GM19372 (cell line): Measurements from ENCODE around the gene TAP2.
"Not testable (repeated sequence)": the region's sequence is repeated elsewhere in the genome, so short reads cannot be mapped to it uniquely, and the experiment has no call there.

Experiments
- ATAC-seq: cut with Tn5 transposase; IDR thresholded peaks from one replicate; pipeline ENCODE4 v1.9.1; 2021; ENCODE audit warnings: mild to moderate bottlenecking, low read depth, moderate library complexity; ENCODE audit not compliant: unreplicated experiment

The TAP2 gene

DNA sequence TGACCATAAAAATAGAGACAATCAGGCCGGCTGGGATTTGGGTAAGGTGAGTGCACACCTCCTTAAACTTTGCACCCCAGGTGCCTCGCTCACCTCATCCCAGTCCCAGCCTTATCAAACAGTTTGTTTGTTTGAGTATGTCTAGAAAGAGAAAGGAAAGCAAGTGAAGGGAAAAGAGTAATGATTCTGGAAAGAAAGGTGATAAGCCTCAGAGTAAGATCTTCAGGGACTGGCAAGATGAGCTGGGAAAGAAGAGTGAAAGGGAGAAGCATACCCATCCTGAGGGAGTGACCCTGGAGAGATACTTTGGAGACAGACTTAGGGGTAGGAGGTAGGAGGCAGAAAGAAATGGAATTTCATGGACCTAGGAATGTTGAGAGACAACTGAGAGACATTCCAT lies 1.7 kb downstream of the TAP2 start:
- ATAC-seq: no peak

DNA sequence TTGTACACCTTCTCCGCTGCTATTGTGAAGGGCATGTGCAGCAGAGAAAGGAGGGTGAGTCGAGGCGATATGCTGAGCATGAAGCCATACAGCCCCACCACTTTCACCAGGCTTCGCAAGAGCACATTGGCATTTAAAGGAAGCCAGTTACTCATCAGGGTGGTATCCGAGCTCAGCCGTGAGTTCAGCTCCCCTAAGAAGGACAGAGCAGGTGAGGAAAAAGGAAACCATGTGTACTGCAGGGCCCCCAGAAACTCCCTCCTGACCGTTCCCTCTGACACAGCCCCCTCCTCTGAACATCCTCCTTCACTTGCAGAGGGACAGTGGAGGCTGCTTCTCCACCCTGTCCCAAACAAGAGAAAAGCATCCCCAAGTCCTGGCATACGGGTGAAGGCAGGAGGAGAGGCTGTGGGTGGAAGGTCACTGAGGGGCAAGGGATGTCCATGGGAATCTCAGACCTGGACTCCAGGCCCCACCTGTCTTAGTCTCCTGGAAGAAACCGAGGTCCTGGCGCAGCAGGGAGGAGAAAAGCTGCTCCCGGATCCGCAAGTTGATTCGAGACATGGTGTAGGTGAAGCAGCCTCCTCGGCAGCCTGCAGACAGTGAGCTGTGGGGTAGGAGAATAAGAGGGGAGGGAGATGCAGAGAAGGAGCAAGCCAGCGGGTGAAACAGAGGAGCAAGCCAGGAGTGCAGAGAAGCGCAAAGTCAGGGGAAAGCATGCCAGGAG lies 3.2 kb downstream of the TAP2 start:
- ATAC-seq: no peak

DNA sequence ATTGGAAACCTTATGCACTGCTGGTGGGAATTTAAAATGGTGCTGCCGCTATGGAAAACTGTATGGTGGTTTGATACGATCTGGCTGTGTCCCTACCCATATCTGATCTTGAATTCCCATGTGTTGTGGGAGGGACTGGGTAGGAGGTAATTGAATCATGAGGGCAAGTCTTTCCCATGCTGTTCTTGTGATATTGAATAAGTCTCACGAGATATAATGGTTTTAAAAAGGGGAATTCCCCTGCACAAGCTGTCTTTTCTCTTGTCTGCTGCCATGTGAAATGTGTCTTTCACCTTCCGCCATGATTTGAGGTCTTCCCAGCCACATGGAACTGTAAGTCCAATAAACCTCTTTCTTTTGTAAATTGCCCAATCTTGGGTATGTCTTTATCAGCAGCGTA lies 4.9 kb downstream of the TAP2 start:
- ATAC-seq: no peak

DNA sequence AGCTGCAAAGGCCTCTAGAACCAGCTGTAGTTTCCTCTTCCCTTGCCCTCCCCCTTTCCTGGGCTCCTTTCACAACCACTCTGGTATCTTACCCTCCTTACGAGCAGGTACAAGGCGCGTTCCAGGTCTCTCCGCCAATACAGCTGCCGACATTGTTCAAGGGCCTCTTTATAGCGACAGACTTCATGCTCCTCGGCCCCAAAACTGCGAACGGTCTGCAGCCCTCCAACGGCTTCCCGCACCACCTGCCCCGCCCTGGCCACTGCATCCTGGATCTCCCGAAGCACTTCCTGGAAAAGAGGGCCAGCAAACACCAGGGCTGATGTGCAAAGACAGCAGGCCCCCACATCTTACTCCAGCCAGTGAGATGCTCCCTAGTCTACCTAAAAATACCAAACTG lies 6.0 kb downstream of the TAP2 start:
- no peak for ATAC-seq

DNA sequence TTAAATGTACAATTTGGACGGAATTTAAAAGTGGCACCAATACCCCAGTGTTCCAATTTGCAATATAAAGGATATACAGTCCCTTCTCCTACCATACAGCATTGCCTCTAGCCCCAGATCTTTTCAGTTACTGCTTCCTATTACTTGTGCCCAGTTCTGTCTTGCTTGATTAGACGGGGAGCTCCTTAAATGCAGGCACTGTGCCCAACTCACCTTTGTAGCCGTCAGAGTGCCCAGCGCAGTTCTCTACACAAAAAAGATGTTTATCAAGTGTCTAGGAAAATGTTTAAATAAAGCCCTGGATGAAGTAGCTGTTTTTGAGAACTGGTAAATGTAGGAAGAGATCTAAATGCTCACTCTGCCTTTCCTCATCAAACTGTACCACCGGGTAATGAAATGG lies 7.6 kb downstream of the TAP2 start:
- no peak for ATAC-seq

DNA sequence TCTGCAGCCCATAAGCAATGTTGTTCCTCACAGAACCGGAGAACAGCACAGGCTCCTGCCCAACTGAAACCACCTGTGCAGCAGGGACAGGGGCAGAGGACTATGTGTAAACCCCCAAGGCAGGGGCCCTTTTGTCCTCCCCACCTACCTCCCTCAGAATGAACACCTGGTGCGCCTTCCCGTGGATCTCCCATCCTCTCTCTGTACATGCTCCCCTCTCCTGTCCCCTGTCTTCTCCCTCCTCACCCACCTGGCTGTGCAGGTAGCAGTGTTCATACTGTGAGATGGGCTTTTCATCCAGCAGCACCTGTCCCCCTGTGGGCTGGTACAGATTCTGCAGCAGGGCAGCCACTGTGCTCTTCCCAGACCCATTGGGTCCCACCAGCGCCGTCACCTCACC lies 8.5 kb downstream of the TAP2 start:
- ATAC-seq: no peak

DNA sequence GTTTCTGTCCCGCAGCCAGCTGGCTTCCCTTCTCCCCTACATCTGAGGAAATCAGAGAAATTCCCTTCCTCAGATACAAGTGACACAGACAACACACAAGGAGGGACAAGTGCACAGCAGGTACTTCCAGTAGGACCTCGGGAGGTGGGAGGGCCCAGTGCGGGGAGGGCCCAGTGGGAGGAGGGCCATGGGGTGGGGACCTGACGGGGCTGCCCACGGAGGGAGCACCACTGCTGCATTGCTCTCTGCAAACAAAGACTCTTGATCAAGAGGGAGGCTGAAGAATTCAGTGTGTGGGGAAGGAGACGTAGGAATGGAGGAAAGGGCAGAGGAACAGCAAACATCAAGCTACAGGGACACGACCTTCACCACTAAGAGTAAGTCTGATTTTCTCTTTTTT lies 9.0 kb downstream of the TAP2 start:
- ATAC-seq: no peak

DNA sequence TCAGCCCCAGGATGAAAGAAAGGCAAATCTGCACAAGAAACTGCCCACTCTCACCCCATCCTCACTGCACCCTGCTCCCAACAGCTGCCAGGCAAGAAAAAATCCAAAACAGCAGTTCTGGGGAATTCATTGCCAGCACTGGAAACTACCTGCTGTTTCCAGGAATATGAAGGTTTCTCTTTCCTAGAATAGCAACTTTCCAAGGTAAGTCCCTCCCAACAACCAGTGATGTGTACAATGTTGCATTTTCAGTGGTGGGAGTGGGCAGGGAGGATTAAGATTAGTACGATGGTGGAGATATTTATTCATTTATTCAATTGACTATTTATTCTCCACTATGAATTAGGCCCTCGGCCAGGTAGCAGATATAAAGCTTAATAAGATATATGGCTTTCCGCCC lies 11.5 kb downstream of the TAP2 start:
- no peak for ATAC-seq

DNA sequence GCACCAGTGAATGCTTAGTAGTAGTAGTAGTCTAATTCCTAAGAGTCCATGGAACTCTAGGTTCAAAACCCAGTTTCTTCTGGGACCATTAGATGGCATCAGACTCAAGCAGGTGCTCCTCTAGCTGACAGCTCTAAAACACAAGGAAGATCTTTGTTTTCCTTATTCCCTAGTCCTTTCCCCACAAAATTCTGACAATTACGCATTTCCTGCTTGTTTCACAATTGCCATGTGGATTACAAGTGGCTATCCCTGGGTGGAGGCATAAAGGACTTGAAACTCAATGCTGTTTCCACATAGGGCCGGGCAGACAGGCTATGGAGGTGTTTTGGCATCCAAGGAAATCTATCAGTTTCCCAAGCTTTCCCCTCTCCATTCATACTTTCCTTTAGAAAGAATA lies 12.6 kb downstream of the TAP2 start:
- ATAC-seq: no peak

DNA sequence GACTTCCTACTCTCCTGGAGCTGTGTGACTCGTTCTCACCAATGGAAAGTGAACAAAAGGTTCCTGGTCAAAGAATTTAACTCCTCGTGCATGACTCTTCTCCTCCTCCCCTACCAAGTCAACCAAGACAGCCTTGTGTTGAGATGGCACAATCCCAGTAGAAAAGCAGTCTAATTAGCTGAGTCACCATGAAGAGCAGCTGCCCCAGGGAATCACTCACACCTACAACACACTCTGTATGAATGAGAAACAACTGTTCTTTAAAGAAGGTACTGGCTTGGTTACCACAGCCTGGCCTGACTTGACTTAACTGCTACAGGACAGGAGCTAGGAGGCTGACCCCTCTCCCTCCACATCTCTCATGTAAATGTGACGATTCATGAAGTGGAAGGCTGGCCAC lies 18.8 kb downstream of the TAP2 start:
- no peak for ATAC-seq

DNA sequence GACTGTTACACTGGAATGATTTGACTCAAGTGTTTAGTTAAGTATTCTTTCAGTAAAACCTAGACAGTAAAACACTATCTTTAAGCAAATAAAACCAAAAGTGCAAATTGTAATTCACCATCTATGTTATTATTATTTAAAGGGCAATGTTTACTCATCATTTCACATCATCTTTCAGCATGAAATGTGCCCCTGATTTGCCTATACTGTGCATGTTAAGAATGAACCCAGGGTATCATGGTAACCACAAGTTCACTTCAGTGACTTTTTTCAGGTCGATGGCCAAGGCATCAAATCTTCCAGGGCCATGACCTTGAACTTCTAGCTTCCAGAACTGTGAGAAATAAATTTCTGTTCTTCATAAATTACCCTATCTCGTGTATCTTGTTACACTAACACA lies 19.7 kb downstream of the TAP2 start:
- no peak for ATAC-seq

DNA sequence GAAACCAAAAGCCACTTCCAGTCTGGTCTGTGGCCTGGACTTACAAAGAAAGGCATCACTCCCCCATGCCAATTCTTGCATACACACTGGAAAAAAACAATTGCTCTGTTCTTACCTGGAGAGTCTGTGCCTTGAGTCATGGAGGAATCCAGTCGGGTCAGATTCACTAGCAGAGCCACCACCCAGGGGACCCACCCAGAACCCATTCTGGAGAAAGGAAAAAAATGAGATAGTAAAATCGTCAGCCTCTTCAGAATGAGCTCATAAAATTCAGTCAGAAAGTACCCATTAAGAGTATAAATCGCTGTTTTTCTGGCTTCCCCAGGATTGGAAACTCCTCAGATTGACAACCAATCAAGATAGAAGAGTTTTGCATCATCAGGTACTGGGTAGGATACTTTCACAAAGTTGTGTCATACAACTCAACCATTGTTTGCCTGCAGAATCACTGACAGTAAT lies 21.8 kb downstream of the TAP2 start, which contains the start of gene HLA-DOB:
HLA-DOB (minus strand) TSS at position 257 of the 459 bp plus-strand sequence; CDS start at position 206, 51 bp downstream.
- ATAC-seq: no peak

DNA sequence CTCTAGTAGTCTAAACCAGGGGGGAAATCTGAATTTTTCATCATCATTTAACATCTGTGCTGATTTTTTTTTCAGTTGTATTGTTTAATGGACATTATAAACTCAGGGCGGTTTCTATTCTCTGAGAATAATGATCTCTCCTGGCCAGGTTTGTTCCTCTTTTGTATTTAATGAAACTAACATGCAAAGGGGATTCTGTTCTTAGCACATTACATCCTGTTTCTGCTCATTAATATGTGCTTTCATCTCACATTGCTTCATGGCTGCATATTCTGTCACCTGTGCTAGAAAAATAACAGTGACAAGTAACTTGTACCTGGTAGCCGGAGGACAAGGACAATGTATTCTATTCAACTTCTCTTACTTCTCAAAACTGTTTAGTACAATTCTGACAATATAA lies 22.5 kb downstream of the TAP2 start:
- ATAC-seq: no peak

DNA sequence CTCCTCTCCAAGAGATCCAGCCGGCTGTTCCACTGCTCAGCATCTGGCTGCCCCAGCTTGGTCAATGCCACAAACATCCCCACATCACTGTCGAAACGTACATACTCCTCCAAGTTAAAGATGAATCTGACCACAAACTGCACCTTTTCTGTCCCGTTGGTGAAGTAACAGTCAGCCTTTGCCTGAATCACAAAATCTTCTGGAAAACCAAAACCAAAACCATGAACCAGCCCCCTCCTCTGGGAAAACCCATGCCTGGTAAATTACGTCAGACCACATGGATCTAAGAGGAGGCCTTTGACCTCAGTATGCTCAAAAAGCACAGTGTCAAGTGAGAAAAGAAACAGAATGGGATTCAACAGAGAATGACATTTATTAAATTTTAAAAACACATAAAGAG lies 23.4 kb downstream of the TAP2 start:
- ATAC-seq: no peak

DNA sequence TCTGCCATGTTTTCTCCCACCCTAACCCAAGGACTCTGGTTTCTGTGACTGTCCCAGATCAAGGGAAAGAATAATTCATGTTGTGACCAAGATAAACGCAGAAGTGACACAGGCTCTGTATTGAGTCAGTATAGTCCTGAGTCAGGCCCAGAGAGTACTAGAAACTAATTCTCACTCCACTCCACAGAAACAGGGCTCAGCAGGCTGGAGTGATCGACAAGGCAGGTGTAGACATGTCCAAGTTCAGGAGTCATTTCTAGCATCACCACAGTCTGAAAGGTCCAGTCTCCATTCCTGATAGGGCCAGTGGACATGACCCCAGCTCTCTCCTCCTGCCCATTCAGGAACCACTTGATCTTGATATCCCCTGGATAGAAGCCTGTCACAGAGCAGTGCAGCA lies 24.4 kb downstream of the TAP2 start:
- no peak for ATAC-seq

DNA sequence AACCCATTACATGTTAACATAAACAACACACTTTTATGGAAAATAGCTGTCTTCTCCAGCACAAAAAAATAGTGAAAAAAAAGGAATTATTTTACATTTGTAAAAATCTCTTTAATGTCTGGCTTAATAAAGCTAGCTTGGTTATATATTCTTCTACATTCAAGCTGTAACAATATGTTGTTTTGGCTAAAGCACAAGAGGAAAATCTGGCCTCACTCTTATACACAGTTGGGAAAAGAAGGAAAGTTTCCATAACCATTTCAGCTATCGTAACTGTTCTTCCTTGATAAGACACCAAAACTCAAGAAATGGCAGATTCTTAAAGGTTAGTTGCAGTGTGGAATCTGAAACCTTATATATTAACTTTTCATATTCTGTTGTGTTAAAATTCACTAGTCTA lies 29.4 kb downstream of the TAP2 start:
- no peak for ATAC-seq

DNA sequence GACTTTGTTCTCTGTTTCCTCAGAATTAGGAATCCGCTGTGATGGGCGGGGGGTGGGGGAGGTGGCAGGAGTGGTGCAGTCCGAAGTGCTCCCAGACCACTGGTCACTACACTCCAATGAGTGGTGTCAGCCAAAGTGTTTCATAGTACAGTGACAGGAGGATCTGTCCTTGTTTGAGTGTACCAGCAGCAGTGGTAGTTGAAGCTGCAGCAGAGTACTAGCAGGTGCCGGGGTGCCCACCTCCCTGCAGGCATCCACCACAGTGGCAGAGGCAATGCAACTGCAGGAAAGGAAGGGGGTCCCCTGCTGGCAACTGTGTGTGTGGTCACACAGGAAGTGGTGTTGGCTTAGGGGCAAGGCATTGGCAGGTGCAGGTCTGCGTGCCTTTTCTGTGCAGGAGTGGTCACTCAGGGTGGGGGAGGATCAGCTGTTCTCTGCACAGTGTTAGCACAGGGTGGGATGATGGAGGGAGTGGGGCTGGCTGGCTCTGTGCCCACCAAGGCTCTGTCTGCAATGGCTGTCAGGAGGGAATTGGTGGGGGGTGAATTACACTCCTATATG lies 31.4 kb downstream of the TAP2 start:
- ATAC-seq: no peak

DNA sequence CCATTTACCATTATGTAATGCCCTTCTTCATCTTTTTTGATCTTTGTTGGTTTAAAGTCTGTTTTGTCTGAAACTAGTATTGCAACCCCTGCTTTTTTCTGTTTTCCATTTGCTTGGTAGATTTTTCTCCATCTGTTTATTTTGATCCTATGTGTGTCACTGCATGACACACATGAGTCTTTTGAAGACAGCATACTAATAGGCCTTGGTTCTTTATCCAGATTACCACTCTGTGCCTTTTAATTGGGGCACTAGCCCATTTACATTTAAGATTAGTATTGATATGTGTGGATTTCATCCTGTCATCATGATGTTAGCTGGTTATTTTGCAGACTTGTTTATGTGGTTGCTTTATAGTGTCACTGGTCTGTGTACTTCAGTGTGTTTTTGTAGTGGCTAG lies 33.1 kb downstream of the TAP2 start:
- ATAC-seq: not testable (repeated sequence)

DNA sequence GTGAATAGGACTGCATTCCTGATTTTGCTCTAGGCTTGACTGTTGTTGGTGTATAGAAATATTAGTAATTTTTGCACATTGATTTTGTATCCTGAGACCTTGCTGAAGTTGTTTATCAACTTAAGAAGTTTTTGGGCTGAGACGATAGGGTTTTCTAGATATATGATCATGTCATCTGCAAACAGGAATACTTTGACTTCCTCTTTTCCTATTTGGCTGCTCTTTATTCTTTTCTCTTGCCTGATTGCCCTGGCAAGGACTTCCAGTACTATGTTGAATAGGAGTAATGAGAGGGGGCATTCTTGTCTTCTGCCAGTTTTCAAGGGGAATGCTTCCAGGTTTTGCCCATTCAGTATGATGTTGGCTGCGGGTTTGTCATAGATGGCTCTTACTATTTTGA lies 35.1 kb downstream of the TAP2 start:
- no peak for ATAC-seq

DNA sequence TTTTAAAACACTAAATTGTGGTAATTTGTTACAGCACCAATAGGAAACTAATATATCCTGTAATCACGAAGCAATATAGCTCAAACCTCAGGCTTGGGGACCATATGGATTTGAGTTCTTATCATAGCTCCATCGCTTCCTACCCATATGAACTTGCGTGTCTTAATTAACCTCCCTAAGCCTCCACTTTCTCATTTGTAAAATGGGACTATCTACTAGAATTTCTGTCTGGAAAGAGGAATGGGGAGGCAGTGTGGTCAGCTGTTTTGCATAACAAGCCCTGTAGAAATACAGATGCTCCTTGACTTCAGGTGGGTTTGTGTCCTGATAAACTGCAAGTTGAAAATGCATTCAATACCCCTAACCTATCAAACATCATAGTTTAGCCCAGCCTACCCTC lies 38.8 kb downstream of the TAP2 start:
- no peak for ATAC-seq

DNA sequence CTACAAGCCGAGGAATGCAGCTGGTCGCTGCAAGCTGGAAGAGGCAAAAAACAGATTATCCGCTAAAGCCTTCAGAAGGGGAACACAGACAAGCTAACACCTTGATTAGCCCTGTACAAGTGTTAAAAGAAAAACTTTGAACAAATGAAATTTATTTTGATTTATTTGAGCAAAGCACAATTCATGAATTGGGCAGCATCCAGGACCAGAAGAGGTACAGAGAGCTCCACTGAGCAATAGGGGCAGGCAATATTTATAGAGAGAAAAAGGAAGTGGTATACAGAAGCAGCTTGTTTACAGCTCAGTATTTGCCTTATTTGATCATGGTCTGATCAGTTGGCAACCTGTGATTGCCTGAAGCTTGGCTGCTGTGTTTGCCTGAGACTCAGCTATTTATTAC lies 39.4 kb downstream of the TAP2 start:
- ATAC-seq: no peak
